NB4 (cell line): ENCODE measurements around the gene MYO1D.

Experiments used
- CTCF ChIP-seq: IDR thresholded peaks from one replicate; pipeline ENCODE4 v1.5.1; 2012; ENCODE audit warnings: low read depth, low read length
- MAX ChIP-seq: IDR thresholded peaks from 2 replicates; pipeline ENCODE4 v1.6.1; 2011; ENCODE audit warnings: low read depth, low read length
- MYC ChIP-seq: IDR thresholded peaks from 2 replicates; pipeline ENCODE4 v1.6.1; 2011; ENCODE audit warnings: low read depth, low read length

GRCh38 chr17:32801641-32802040 lies 75.3 kb downstream of the MYO1D start:
- TF ChIP-seq CTCF (no peak), MAX (no peak), MYC (no peak)
